Fibroblast of villous mesenchyme (primary cell): ENCODE data around the gene FOSL2. TPM values are rescaled to one million over a fixed set of nuclear protein-coding genes. Genes with fewer than 3 reads are reported as not detected.

Source experiments
- DNase-seq: peaks from one replicate; pipeline ENCODE4 v3.0.0-alpha.2; 2010; ENCODE audit warnings: low read depth
- H3K4me3 ChIP-seq: 2 replicates; pipeline ENCODE4 v1.5.1; 2011; ENCODE audit warnings: low read depth, mild to moderate bottlenecking, low read length
- total RNA-seq: library from RNA; depleted of rRNA; stranded (reverse); fragments of >200 nt; gene quantifications from 2 replicates; pipeline ENCODE4 v1.2.3, GENCODE V29; 2012
- TF ChIP-seq, protein P1 (sequence below): IDR thresholded peaks from 2 replicates; pipeline ENCODE4 v1.5.1; 2012; ENCODE audit warnings: low read depth, mild to moderate bottlenecking, low read length; ENCODE audit not compliant: insufficient read depth

FOSL2 gene
- total RNA-seq, 1 donor, result 81.6 TPM

DNA sequence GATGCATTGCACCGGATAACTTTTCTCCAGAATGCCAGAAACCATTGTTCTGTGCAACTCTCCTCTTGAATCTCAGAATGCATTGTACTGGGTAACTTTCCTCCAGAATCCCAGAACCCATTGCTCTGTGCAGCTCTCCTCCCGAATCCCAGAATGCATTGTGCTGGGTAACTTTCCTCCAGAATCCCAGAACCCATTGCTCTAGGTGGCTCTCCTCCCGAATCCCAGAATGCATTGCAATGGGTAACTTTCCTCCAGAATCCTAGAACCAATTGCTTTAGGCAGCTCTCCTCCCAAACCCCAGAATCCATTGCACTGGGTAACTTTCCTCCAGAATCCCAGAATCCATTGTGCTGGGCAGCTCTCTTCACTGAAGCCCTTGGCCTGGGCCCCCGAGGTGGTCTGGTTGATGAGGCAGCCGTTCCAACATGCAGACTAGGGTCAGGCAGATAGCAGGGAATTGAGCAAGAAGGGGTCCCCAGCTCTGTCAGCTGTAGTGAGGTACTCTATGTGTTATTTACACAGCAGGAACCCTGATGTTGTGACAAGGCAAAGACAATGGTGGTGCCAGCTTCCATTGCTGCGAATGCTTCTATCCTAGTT, 9.4 kb downstream of the FOSL2 start:
- no peak overlapping the region for H3K4me3 ChIP-seq
- TF ChIP-seq, protein P1, sequence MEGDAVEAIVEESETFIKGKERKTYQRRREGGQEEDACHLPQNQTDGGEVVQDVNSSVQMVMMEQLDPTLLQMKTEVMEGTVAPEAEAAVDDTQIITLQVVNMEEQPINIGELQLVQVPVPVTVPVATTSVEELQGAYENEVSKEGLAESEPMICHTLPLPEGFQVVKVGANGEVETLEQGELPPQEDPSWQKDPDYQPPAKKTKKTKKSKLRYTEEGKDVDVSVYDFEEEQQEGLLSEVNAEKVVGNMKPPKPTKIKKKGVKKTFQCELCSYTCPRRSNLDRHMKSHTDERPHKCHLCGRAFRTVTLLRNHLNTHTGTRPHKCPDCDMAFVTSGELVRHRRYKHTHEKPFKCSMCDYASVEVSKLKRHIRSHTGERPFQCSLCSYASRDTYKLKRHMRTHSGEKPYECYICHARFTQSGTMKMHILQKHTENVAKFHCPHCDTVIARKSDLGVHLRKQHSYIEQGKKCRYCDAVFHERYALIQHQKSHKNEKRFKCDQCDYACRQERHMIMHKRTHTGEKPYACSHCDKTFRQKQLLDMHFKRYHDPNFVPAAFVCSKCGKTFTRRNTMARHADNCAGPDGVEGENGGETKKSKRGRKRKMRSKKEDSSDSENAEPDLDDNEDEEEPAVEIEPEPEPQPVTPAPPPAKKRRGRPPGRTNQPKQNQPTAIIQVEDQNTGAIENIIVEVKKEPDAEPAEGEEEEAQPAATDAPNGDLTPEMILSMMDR, result no peak
- no peak for DNase-seq

DNA sequence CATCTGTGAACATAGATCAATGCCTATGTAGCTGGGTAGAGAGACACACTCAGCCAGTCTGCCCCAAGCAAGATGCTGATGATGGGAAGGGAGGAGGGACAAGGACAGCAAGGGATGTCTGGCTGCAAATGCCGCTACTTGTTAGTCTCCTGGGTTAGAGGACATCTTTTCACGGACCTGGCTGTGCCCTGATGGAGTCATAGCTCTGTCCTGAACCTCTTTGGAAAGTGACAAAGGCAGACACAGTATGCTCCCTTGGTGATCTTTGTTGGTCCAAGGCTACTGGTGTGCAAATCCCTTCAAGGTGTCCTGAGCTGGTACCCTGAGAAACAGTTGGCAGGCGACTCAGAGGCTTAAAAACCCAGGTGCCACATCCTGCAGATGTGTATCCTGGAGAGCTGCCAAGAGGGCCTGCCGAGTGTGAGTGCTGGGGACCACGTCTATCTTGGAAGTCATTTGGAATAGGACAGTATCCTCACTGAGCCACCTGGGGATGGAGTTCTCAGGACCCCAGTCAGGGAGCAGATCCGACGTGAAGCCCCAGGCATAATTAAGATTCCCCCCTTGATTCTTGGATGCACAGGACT, 10.8 kb downstream of the FOSL2 start:
- H3K4me3 ChIP-seq, result no peak overlapping the region
- TF ChIP-seq, protein P1, result no peak
- DNase-seq, result no peak

DNA sequence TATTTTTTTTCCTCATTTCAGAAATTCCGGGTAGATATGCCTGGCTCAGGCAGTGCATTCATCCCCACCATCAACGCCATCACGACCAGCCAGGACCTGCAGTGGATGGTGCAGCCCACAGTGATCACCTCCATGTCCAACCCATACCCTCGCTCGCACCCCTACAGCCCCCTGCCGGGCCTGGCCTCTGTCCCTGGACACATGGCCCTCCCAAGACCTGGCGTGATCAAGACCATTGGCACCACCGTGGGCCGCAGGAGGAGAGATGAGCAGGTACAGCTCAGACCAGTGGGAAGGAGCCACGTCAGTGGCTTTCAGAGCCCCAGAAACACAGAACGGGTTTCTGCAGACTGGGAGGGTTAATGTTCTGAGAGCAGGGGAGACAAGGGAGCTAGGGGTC, 11.4 kb downstream of the FOSL2 start:
- TF ChIP-seq, protein P1, result no peak
- DNase-seq, result no peak

DNA sequence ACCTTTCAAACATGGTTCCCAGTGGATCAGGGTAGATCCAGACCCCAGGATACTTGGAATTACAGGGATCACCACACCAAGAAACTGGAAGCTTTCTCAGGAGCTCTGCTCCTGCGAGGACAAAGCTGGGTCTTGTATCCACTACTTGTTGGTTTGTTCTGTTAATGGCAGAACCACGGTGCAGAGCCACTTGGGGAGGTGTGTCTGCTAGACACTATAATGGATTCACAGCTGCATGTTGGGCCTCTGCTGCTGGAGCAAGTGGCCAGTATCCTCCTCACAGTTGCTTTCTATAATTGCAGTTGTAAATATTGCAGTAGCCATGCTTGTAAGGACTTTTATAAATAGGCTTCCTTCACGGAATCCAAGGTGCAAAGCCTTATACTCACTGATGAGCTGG, 12.9 kb downstream of the FOSL2 start:
- TF ChIP-seq, protein P1, result no peak
- no peak overlapping the region for H3K4me3 ChIP-seq
- no peak for DNase-seq

More for the DNA sequence above, 11.4 kb downstream of the FOSL2 start:
- H3K4me3 ChIP-seq, result no peak overlapping the region

DNA sequence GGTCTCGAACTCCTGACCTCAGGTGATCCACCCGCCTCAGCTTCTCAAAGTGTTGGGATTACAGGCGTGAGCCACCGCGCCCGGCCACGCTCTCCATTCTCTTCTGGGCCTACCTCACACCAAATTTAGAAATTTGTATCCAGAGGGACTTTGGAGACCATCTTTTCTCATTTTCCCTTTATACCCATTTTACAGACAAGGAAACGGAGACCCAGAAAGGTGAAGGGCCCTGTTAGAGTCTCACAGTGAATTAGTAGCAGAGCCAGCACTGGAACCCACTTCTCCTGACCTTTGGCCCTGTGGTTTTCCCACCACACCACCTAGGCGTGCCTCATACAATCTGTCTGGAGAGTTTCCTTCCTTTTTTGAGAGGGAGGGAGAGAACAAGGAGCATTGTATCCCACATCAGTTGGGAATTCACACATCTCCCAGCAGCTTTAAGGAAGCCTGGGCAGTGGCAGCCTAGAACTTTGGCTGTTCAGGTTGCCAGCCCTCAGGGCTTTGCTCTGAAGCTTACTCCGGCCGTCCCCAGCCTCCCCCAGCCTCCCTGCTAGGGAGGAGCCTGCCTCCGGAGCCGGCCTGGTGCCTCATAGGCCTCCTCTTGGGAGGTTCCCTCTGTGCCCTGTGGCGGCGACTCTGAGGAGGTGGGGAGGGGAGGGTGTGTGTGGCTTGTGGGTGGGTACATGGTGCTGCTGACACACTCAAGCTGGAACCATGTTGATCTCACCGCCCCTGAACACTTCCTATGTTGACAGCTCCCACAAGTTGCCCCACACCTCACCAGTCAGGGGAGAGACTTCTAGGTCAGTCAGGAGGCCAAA, 13.8 kb downstream of the FOSL2 start:
- no peak overlapping the region for H3K4me3 ChIP-seq
- no peak for DNase-seq

DNA sequence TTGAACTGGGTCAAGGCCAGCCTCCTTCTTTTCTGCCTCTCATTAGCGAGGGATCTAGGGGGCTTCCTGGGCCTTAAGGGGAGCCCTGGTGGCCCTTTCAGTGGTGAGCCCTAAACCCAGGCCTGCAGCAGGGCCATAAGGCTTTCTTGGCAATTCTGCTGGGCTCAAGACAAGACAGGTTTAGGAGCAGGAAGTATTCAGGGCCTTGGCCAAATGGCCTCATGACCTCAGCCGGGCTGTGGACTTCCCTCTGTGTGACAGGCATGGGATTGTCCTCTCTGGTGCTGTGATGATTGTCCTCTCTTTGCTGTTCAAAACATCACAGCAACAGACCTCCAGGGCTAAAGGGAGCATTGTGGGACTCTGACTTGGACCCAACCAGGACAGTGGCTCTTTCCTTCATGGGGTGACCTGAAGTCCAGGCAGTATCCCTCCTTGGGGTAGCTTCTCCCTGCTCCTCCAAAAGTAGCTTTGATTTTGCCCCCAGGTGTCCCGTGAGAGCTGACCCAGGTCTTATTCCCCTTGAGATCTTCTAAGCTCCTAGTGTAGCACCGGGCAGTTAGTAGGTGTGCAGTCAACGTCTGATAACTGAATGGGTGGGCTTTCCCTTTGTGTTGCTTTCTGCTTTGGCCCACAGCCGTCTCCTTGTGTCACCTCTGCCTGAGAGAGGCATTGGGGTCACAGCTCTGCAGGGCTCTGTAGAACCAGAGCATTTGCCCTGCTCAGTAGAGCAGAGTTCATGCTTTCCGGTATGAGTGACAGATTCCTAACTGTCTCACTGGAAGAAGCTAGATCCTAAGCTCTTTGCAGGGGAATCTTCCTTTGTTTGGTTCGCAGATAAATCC, 14.7 kb downstream of the FOSL2 start:
- TF ChIP-seq, protein P1, result no peak
- no peak overlapping the region for H3K4me3 ChIP-seq
- DNase-seq, result no peak

More for the DNA sequence above, 13.8 kb downstream of the FOSL2 start:
- TF ChIP-seq, protein P1, result no peak
